ENCODE results near the gene FNDC11.

DNA sequence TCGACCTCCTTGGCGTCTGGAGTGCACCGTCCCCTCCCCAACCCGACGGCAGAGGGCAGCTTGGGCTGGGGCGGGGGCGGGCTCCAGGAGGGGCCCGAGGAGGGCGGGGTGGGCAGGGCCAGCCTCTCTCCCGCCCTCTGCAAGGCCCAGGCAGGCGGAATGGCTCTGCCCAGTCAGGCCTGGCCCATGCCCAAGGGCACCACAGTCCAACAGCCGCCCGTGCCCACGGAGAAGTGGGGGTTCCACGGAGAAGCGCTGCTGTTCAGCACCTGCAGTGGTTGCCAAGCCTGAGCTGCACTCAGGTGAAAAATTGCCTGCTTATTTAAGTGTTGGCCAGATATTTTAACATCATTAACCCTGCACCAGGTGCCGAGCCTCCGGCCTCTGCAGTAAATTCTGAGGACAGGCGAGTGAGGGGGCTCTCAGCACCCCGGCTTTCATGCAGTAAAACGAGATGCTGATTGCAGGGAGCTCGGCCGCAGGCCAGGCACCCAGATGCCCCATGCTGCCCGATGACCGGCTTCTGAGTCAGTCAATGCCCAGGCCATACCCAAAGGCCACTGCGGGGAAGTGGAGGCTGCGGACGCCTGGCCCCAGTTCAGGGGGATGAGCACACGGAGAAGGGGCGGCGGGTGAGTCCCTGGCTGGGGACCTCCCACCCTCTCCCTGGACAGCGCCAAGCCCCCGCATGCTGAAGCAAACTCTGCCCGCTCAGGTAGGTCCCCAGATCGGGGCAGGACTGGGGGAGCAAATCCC lies 6.1 kb upstream of the FNDC11 start, which contains the start of gene SRMS:
- TF ChIP-seq, protein P1, sequence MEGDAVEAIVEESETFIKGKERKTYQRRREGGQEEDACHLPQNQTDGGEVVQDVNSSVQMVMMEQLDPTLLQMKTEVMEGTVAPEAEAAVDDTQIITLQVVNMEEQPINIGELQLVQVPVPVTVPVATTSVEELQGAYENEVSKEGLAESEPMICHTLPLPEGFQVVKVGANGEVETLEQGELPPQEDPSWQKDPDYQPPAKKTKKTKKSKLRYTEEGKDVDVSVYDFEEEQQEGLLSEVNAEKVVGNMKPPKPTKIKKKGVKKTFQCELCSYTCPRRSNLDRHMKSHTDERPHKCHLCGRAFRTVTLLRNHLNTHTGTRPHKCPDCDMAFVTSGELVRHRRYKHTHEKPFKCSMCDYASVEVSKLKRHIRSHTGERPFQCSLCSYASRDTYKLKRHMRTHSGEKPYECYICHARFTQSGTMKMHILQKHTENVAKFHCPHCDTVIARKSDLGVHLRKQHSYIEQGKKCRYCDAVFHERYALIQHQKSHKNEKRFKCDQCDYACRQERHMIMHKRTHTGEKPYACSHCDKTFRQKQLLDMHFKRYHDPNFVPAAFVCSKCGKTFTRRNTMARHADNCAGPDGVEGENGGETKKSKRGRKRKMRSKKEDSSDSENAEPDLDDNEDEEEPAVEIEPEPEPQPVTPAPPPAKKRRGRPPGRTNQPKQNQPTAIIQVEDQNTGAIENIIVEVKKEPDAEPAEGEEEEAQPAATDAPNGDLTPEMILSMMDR (IDR thresholded peaks at IDR 0.05), result no peak
- no peak for TF ChIP-seq POLR2A (IDR thresholded peaks at IDR 0.05)
